GM19099 (cell line): ENCODE data around the gene PRKAB1.

Experiments used
- POLR2A ChIP-seq: IDR thresholded peaks from 3 replicates; pipeline ENCODE4 v1.6.1; 2011; ENCODE audit warnings: low read depth; ENCODE audit not compliant: insufficient read length; ENCODE audit errors: extremely low read depth

The PRKAB1 gene

DNA sequence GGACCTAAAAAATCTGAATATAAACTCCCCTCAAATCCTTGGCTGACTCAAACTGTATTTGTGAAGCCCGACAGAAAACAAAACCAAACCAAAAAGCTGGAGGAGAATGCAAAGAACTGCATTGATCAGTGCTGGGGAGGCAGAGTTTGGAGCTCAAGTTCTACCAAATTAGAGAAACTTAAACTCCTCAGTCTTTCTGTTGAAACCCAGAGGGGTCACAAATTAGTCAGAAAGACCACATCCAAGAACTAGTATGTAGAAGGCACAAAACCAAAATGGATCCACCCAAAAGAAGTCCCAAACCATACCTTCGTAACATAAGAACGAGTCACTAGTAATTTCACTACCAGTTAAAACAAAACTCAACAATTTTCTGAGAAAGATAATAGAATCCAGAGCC is 15.3 kb upstream of the PRKAB1 start:
- TF ChIP-seq POLR2A, result no peak

DNA sequence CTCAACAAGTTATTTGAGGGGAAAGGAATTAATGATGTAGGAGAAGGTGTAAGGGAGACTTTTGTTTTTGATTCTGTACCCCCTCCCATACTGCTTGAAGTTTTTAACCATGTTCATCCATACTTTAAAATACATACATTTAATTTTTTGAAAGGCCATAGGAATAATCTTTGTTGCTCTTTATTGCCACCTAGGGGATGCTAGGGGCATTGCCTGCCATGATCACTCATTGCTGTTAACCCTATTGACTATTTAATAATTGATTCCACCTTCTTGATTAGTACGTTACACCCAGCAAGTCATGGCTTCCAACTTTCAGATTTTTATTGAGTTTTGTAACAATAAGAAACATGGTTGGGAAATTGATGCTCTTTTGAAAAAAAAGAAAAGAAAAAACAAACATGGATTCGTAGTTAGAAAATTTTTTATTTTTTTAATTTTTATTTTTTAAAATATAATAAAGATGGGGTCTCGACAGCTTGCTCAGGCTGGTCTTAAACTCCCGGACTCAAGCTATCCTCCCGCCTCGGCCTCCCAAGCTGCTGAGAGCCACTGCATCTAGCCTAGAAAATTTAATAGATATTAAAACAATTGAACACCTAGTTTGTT is 8.5 kb upstream of the PRKAB1 start:
- no peak for TF ChIP-seq POLR2A

DNA sequence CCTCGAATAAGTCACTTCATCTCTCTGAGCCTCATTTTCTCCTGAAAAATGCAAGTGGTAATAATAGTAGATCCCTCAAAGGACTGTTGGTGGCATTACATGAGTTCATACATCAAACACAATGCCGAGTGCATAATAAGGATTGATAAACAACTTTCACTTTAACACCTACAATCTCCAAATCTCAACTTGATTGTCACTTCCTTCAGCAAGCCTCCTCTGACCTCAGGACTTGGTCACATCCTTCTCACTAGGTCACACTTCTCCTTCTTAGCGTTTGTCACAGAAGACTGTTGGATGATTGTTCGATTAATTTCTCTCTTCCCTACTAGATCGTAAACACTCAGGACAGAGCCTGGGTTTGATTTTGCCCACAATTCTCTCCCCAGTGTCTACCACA is 7.9 kb upstream of the PRKAB1 start:
- TF ChIP-seq POLR2A, result no peak

DNA sequence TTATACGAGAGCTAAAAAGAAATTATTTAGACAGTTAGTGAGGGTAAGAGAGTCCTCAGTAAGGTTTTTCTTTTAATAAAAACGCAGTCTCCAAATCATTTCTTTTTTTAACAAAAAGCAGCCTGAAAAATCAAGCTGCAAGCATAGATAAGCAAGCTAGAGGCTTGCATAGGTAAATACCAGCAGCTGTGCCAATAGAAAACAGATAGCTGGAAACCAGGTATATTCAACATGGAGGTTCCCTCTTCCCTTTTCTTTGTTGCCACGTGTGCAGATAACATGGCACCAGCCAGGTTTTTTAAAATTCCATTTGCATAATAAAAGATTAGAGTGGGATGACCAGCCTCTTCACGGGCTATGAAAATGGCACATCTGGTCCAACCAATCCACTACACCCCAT is 6.1 kb upstream of the PRKAB1 start:
- TF ChIP-seq POLR2A, result no peak

DNA sequence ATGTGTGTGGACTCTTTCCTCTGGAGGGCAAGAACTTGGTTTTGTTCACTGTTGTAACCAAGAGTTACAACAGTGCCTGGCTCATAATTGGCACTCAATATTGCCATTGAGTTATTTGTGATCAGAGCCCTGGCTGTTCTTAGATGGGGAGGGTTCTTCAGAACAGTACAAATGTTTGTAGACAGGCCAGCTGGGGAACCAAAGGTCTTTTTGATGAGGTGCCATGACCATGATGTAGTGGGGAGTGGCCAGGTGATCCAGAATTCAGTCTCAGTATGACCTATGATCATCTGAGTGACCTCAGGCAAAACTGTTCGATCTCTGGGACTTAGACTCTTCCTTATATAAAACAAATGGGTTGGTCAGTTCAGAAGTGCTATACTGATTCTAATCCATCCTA is 3.3 kb upstream of the PRKAB1 start:
- TF ChIP-seq POLR2A, result no peak

DNA sequence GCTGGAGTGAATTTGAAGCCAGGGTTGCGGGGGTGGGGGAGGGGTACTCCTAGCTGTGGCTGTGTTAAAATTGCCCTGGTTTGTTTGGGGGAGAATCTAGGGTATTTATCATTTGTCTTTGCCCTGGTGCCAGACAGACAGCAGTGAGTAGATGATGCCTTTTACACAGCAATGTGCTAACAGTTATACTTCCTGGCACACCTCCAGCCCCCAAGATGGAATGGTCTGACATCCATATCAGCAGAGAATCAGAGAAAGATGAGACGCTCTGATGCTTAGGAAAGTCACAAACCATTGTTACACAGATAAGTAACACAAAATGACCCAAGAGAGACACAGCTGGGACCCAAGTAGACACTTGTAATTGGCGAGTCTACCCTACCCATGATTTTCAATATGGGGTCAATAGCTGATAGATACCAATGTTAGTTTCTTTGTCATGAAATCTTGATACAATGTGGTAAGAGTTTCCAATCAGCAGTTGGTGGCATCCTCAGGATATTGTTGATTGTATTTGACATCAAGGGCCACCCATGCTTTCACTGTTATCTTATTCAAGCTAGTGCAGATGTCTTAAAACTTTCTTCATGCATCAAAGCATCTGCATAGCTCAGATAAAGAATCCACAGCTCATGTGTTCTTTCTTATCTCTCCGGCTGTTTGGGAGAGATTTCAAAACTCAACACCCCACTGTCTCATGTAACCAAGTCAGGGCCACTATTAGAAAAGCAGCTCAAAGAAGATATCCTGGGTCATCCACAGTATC is 2.6 kb upstream of the PRKAB1 start:
- TF ChIP-seq POLR2A, result no peak

DNA sequence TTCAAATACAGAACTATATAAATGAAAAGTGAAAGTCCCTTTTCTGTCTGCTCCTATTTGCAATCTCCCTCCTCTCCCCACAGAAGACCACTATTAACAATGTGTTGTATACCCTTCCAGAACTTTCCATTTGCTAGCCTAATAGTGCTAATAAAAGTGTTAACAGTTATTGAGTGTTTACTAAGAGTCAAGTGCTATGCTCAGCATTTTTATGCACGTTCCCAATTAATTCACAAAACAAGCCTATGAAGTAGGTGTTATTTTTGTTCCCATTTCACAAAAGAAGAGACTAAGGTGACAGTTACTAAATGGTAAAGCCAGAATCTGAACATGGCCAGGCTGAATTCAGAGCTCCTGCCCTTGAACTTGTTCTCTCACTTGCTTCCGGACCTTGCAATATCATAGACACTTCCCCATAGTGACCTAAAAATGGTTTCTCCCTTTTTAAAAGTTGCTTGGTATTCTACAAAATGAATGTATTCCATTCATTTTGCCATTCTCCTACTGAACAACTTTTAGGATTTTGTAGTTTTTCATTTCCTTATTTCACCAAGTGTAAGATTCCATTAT is 1.6 kb upstream of the PRKAB1 start:
- no peak for TF ChIP-seq POLR2A

DNA sequence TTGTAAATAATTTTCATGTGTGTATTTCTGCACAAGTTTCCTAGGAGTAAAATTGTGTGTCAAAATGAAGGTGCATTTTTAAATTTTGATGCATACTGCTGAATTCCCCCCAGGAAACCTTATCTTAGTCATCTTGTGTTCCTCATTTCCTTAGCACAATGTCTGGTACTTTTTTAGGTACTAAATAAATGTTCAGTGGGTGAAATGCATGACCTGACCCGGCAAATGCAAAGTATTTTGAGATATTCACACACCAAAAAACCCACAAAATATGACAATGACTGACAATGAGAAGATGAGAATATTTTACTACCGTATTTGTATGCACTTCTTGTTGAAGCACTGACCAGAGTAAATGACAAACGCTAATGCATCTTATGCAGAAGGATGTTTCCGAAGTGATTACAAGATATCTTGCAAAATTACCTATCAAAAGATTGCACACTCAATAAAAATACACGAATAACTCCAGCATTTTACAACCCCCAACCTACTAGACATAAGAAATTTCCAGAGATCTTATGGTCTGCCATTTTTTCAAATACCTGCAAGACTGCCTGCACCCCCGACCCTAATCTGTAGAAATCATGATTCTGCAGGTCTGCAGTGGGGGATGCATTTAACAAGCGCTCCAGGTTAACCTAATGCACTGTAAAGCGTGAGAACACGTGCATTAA is 895 bp upstream of the PRKAB1 start:
- no peak for TF ChIP-seq POLR2A

DNA sequence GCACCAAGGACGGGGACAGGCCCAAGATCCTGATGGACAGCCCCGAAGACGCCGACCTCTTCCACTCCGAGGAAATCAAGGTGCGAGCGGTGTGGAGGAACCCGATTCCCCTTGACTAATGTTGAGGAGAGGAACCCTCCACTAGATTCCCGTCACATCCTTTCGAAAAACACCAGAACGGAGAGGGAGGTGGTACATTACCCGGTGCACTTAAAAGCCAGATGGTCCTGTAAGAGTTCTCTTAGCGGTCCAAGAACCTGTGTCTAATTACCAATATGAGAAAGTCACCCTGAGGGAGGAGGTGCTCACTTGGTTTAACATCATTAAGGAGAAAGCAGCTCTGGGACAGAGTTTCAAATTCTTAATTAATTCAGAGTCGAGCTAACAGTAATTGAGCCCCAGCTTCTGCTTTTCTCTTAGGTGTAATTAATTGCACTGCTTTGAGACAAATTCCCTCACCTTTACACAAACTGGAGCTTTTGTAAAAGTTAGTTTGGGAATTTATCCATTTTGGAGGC is 450 bp downstream of the PRKAB1 start:
- TF ChIP-seq POLR2A, result no peak

DNA sequence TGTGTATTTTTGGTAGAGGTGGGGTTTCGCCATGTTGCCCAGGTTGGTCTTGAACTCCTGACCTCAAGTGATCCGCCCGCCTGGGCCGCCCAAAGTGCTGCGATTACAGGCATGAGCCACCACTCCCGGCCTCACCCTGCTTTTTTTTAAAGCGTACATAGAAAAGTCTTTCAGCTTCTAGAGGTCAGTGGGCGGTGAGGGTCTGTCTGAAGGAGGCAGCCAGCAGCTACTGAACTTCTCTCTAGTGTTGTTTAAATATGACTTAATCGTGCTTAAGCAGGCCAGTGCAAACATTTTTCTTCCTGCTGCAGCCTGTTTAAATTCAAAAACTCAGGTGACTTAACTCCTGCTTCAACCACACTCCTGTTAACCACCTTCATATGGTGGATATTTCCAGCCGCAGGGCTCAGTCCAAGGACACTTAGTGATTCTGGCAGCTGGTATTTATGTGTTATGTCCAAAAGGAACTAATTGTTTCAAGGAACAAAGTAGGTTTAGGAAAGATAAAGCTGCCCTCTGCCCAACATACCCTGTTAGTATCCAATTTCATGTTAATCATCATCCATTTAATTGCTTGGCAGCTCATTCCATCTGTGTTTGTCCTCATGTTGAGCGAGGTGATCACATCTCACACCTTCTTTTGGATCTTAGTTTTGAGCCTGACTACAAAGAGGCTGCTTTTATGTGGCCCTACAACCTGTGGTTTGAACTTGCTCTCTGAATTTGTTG is 2.0 kb downstream of the PRKAB1 start:
- TF ChIP-seq POLR2A, result no peak

DNA sequence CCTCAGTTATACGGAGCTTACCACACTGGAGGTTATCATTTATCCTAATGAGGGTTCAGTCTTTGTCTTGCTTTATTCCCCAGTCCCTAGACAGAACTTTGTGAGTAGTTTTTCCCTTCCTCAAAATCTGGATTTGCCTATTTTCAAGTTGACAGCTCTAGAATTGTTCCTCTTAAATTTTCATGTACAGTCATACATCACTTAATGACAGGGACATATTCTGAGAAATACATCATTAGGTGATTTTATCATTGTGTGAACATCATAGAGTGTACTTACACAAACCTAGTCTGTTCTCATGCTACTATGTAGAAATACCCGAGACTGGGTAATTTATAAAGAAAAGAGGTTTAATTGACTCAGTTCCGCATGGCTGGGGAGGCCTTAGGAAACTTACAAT is 3.1 kb downstream of the PRKAB1 start:
- no peak for TF ChIP-seq POLR2A

DNA sequence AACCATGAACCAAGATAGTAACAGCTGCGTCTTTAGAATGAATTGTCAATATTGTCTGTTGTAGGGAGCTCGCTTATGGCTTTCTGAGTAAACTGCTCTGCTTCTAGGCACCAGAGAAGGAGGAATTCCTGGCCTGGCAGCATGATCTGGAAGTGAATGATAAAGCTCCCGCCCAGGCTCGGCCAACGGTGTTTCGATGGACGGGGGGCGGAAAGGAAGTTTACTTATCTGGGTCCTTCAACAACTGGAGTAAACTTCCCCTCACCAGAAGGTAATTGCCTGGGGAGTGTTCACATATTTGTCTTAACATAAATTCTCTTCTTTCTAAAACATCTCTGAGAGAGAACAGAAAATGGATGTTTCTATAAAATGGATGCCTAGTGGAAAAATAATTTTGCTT is 4.3 kb downstream of the PRKAB1 start:
- TF ChIP-seq POLR2A, result no peak

DNA sequence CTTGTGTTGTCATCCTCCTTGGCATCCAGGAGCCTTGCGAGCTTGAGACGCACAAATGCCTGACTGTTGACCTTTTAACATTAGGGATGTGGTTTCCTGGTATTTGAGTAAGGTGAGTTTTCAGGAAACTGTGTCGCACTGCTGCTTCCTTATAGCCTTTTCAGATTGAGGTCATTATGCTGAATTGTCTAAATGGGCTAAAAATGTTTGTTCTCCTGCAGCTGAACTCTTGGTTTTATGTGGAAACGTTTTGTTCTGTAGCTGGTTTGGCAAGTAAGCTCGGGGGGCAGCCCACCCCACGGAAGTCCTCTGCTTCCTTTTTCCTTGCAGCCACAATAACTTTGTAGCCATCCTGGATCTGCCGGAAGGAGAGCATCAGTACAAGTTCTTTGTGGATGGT is 5.7 kb downstream of the PRKAB1 start:
- TF ChIP-seq POLR2A, result no peak

DNA sequence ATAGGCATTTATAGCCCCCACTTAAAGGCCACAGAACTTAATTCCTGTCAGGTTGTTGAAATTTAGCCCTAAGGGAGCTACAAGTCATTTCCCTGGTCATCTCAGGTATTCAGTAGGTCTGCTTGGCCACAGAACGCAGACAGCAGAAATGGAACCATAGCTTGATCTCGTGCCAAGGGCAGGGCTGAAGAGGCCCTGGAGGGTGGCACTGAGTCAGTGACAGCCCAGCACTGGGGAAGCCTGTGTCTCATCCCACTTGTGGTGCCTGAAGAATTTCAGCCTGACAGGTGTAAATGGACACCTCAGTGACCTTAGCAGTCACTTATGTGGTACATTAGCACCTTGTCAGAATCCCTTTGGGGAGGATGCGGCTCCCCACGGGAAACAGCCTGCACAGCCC is 6.6 kb downstream of the PRKAB1 start:
- TF ChIP-seq POLR2A, result no peak

DNA sequence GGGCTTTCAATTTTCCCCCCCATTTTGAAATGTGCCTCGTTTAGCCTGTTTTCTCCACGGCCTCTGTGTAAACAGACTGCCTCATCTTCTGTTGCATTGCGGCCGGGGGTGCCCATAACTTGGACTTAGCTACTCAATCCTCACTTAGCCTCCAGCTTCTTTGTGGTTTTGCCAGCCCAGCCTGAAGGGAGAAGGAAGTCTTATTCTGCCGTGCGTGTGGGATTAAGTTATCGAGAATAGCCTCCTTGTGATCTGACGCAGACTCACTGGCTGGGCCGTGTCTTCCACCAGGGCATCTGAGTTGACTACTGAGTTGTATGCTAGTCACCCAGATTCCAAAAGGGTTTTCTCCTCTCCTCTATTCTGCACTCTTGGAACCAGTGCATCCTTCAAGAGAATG is 8.1 kb downstream of the PRKAB1 start:
- no peak for TF ChIP-seq POLR2A
